Measurements from ENCODE around the gene ELAVL2.

DNA sequence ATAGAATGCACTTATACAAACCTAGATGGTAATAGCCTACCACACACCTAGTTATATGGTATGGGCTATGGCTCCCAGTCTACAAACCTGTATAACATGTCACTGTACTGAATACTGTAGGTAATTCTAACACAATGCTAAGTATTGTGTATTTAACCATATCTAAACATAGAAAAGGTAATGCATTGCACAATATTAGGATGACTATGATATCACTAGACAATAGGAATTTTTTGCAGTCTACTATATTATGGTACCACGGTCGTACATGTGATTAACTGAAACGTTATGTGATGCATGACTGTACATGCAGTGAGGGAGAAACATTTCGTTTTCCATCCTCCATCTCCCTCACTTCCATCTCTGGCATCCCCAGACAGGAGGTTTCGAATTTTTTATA lies 130.5 kb downstream of the ELAVL2 start:
- TF ChIP-seq CTCF (IDR thresholded peaks at IDR 0.05) (no peak), ZFX (IDR thresholded peaks at IDR 0.05; ENCODE audit: borderline replicate concordance) (no peak)

All from 22Rv1 (cell line).